GM12878 (cell line): ENCODE results near the gene MEGF6. TPM values are rescaled to one million over a fixed set of nuclear protein-coding genes. Genes with fewer than 3 reads are reported as not detected.

Source experiments
- ATAC-seq: fragments of 200-7000 bp; cut with Tn5 transposase; 3 replicates; pipeline ENCODE4 v1.9.1; 2020; ENCODE audit warnings: mild to moderate bottlenecking, moderate library complexity
- BruUV-seq: library from RNA; stranded (reverse); fragments of 400-500 nt; replicated peaks from 2 replicates; lab custom pipeline; 2021; lab: Mats Ljungman, UMichigan
- CTCF ChIA-PET: fragments of 300-600 bp; sonication (Branson Sonifier 250); formaldehyde crosslinking; extraction: SDS; loops from one replicate; lab custom pipeline; 2021; ENCODE audit warnings: inconsistent platforms; lab: Yijun Ruan, JAX
- POLR2A ChIA-PET: fragments of 350-600 bp; formaldehyde crosslinking; extraction: SDS; loops from one replicate; lab custom pipeline; 2021; ENCODE audit warnings: inconsistent platforms; lab: Charles Lee
- RAD21 ChIA-PET: fragments of 300-600 bp; sonication (Branson Sonifier 250); formaldehyde crosslinking; loops from one replicate; lab custom pipeline; 2023; ENCODE audit warnings: antibody characterized with exemption; ENCODE audit not compliant: unreplicated experiment; lab: Charles Lee
- SMC1A ChIA-PET: fragments of 300-600 bp; sonication (Branson Sonifier 250); formaldehyde crosslinking; loops from one replicate; lab custom pipeline; 2023; ENCODE audit not compliant: unreplicated experiment, uncharacterized antibody; lab: Charles Lee
- DNase-seq: peaks from one replicate; pipeline ENCODE4 v3.0.0-alpha.2; 2011; ENCODE audit warnings: low read depth, low spot score
- FAIRE-seq: peaks from 3 replicates; lab custom pipeline; 2011; peaks lifted over from hg19 to GRCh38; lab: Jason Lieb, UNC
- H2AFZ ChIP-seq: 2 replicates; pipeline ENCODE4 v1.6.0; 2011; ENCODE audit warnings: low read depth, low read length, control low read depth; ENCODE audit not compliant: control insufficient read depth
- H3K27ac ChIP-seq: 2 replicates; pipeline ENCODE4 v1.5.1; 2011; ENCODE audit warnings: control low read depth; ENCODE audit not compliant: control insufficient read depth, insufficient read depth
- H3K27me3 ChIP-seq, 2 experiments: replicated peaks in 1 of 2; 2 replicates each; pipeline versions ENCODE4 v1.6.0 to v1.6.1; 2011; ENCODE audit warnings: low read length in 1 of 2; ENCODE audit not compliant: control insufficient read depth in 2 of 2, insufficient read depth in 2 of 2
- H3K36me3 ChIP-seq, 2 experiments: 2 replicates each; pipeline ENCODE4 v1.5.1; 2011; ENCODE audit warnings: low read length in 1 of 2; ENCODE audit not compliant: control insufficient read depth in 2 of 2, insufficient read depth in 2 of 2
- H3K4me1 ChIP-seq: 2 replicates; pipeline ENCODE4 v1.6.1; 2011; ENCODE audit warnings: mild to moderate bottlenecking, low read length, moderate library complexity, mixed read lengths; ENCODE audit not compliant: control insufficient read depth, insufficient read depth
- H3K4me2 ChIP-seq: 2 replicates; pipeline ENCODE4 v1.6.0; 2011; ENCODE audit warnings: control low read depth; ENCODE audit not compliant: control insufficient read depth, insufficient read depth
- H3K4me3 ChIP-seq: fragments of 200-600 bp; sonication (generic); 2 replicates; pipeline ENCODE4 v1.5.1; 2016
- H3K79me2 ChIP-seq: 2 replicates; pipeline ENCODE4 v1.6.0; 2011; ENCODE audit warnings: low read length; ENCODE audit not compliant: control insufficient read depth, insufficient read depth
- H3K9ac ChIP-seq: 2 replicates; pipeline ENCODE4 v1.8.0; 2011; ENCODE audit warnings: low read length, control low read depth, mixed read lengths; ENCODE audit not compliant: control insufficient read depth, insufficient read depth
- H3K9me3 ChIP-seq: replicated peaks from 3 replicates; pipeline ENCODE4 v1.5.1; 2011; ENCODE audit warnings: mild to moderate bottlenecking, low read length; ENCODE audit not compliant: control insufficient read depth, insufficient read depth
- H4K20me1 ChIP-seq: 2 replicates; pipeline ENCODE4 v1.6.0; 2011; ENCODE audit not compliant: control insufficient read depth, insufficient read depth
- ATF3 ChIP-seq: IDR thresholded peaks from 2 replicates; pipeline ENCODE4 v1.6.1; 2011; ENCODE audit warnings: low read depth, mild to moderate bottlenecking, low read length, moderate library complexity, borderline replicate concordance; ENCODE audit errors: extremely low read depth
- EGR1 ChIP-seq, 2 experiments: IDR thresholded peaks; 1 replicate in 1 of 2; 2 replicates in 1 of 2; pipeline ENCODE4 v1.6.1; 2011 to 2012; ENCODE audit warnings: low read depth in 2 of 2, low read length in 2 of 2, borderline replicate concordance in 1 of 2, mild to moderate bottlenecking in 1 of 2, moderate library complexity in 1 of 2
- HCFC1 ChIP-seq: fragments of 150-350 bp; IDR thresholded peaks from 2 replicates; pipeline ENCODE4 v1.6.1; 2014; ENCODE audit warnings: low read length
- IKZF1 ChIP-seq: fragments of 450-650 bp; conservative IDR thresholded peaks from 2 replicates; pipeline ENCODE4 v1.6.1; 2017; ENCODE audit warnings: antibody characterized with exemption, mild to moderate bottlenecking
- KAT2A ChIP-seq: conservative IDR thresholded peaks from 2 replicates; pipeline ENCODE4 v1.6.1; 2011; ENCODE audit warnings: low read depth, low read length; ENCODE audit not compliant: control insufficient read depth
- MTA3 ChIP-seq: IDR thresholded peaks from 2 replicates; pipeline ENCODE4 v1.6.1; 2012; ENCODE audit warnings: low read length, inconsistent platforms, borderline replicate concordance
- NBN ChIP-seq: fragments of 450-650 bp; IDR thresholded peaks from 2 replicates; pipeline ENCODE4 v1.6.1; 2016
- POLR2AphosphoS5 ChIP-seq: IDR thresholded peaks from 2 replicates; pipeline ENCODE4 v1.6.1; 2011; ENCODE audit warnings: mild to moderate bottlenecking, low read length, inconsistent platforms
- SUPT20H ChIP-seq: IDR thresholded peaks from 2 replicates; pipeline ENCODE4 v1.6.1; 2011; ENCODE audit warnings: low read depth, mild to moderate bottlenecking, low read length, moderate library complexity, borderline replicate concordance; ENCODE audit not compliant: control insufficient read depth
- TCF7 ChIP-seq: IDR thresholded peaks from 2 replicates; pipeline ENCODE4 v1.6.1; 2014; ENCODE audit warnings: antibody characterized with exemption, borderline replicate concordance
- USF2 ChIP-seq: IDR thresholded peaks from 2 replicates; pipeline ENCODE4 v1.6.1; 2011; ENCODE audit warnings: low read depth, low read length, improper control_type of control experiment, borderline replicate concordance
- ZBED1 ChIP-seq: IDR thresholded peaks from 2 replicates; pipeline ENCODE4 v1.6.1; 2016; ENCODE audit warnings: borderline replicate concordance
- ZNF687 ChIP-seq: fragments of 450-650 bp; IDR thresholded peaks from 2 replicates; pipeline ENCODE4 v1.6.1; 2017; ENCODE audit warnings: mild to moderate bottlenecking, moderate library complexity
- WGBS: methylation state at CpG from one replicate; pipeline ENCODE4 v1.1.6; 2016; ENCODE audit warnings: low lambda C conversion rate; ENCODE audit not compliant: insufficient replicate concordance, insufficient coverage; ENCODE audit errors: missing lambda C conversion rate; 5-methylcytosine and 5-hydroxymethylcytosine counted together
- in situ Hi-C: fragments of 300-500 bp; cut with MboI; formaldehyde crosslinking; loops from 9 replicates; pipeline ENCODE4 v1.14.3; 2018; ENCODE audit warnings: mixed read lengths
- intact Hi-C: fragments of 100-400 bp; cut with micrococcal nuclease; formaldehyde crosslinking; loops from one replicate; pipeline ENCODE4 v1.14.2; 2022; ENCODE audit not compliant: unreplicated experiment
- polyA plus RNA-seq, 11 experiments: library from polyadenylated mRNA; depleted of rRNA in 4 of 11; unstranded in 6 of 11; stranded (reverse) in 5 of 11; fragments of >200 nt; fragmentation: Nextera tagmentation in 4 of 11; fragmentation: Illumina TruSeq in 1 of 11; extraction: Ambion mirVana in 4 of 11; extraction: Trizol in 1 of 11; gene quantifications; 1 replicate in 1 of 11; 2 replicates in 10 of 11; pipeline versions ENCODE4 v1.2.1 to v1.2.3, GENCODE V29; 2011 to 2016; ENCODE audit warnings: inconsistent platforms in 2 of 11, missing spikeins in 2 of 11, low read depth in 1 of 11
- total RNA-seq, 4 experiments: library from RNA; depleted of rRNA in 3 of 4; stranded (reverse); fragments of >200 nt in 3 of 4; fragmentation: Illumina TruSeq in 1 of 4; extraction: Trizol in 1 of 4; gene quantifications; 2 replicates each; pipeline versions ENCODE4 v1.2.1 to v1.2.3, GENCODE V29; 2013 to 2021
- TF ChIP-seq, protein P1 (sequence below): fragments of 450-650 bp; formaldehyde crosslinking; IDR thresholded peaks from 2 replicates; pipeline ENCODE4 v1.4.0; 2022; ENCODE audit warnings: mild to moderate bottlenecking, moderate library complexity

Gene MEGF6
- total and polyA plus RNA-seq, 10 of the 15 experiments (the other 5 are each of a cell fraction or from before 2014, with no cell fraction given) = 0.03 to 0.41 TPM; not detected in 8

GRCh38 chr1:3537359-3537758 is 73.9 kb downstream of the MEGF6 start (continued):
- TF ChIP-seq KAT2A (no peak), POLR2AphosphoS5 (no peak), IKZF1 (no peak), USF2 (no peak), SUPT20H (no peak), ZBED1 (no peak)

GRCh38 chr1:3536420-3537195 is 74.7 kb downstream of the MEGF6 start:
- SMC1A ChIA-PET = no interaction called here
- Histone ChIP-seq H3K9me3 (no peaks in the 10 kb centered on the region), H3K4me1 (no peaks in the 10 kb centered on the region), H3K4me3 (no peak overlapping the region), H3K4me2 (no peak overlapping the region), H3K27me3 (no peaks in the 10 kb centered on the region; a peak in 1 of 4 replicates), H4K20me1 (no peaks in the 10 kb centered on the region), H3K79me2 (no peaks in the 10 kb centered on the region), H3K9ac (no peak overlapping the region), H3K36me3 (no peaks in the 10 kb centered on the region), H3K27ac (no peak overlapping the region), H2AFZ (no peak overlapping the region)
- FAIRE-seq (no peak), DNase-seq (no peak), ATAC-seq (no peak)
- CTCF ChIA-PET = no interaction called here
- intact Hi-C loops = no loop called here
- POLR2A ChIA-PET = interaction anchor here (0.7 kb wide), 1 partner anchor 83 kb away, joined by 4 read pairs; no protein-coding TSS in a partner anchor
- in situ Hi-C loops = no loop called here
- WGBS = 35% methylated on average over 26 of the region's 27 CpGs
- BruUV-seq = no TSS peak
- RAD21 ChIA-PET = no interaction called here
- TF ChIP-seq NBN (no peak), MTA3 (no peak), TCF7 (no peak), ATF3 (no peak), HCFC1 (no peak), ZNF687 (no peak), EGR1 (IDR thresholded peaks at IDR 0.05; ENCODE audit: borderline replicate concordance in 1 of 2, low read depth in 2 of 2, low read length in 2 of 2) (no peak), ZBED1 (no peak)
- TF ChIP-seq, protein P1, sequence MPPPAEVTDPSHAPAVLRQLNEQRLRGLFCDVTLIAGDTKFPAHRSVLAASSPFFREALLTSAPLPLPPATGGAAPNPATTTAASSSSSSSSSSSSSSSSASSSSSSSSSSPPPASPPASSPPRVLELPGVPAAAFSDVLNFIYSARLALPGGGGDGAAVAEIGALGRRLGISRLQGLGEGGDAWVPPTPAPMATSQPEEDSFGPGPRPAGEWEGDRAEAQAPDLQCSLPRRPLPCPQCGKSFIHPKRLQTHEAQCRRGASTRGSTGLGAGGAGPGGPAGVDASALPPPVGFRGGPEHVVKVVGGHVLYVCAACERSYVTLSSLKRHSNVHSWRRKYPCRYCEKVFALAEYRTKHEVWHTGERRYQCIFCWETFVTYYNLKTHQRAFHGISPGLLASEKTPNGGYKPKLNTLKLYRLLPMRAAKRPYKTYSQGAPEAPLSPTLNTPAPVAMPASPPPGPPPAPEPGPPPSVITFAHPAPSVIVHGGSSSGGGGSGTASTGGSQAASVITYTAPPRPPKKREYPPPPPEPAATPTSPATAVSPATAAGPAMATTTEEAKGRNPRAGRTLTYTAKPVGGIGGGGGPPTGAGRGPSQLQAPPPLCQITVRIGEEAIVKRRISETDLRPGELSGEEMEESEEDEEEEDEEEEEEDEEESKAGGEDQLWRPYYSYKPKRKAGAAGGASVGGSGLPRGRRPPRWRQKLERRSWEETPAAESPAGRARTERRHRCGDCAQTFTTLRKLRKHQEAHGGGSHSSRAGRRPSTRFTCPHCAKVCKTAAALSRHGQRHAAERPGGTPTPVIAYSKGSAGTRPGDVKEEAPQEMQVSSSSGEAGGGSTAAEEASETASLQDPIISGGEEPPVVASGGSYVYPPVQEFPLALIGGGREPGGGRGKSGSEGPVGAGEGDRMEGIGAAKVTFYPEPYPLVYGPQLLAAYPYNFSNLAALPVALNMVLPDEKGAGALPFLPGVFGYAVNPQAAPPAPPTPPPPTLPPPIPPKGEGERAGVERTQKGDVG (CRISPR knock-in tag) = no peak
